Kidney (tissue), 14 donors: ENCODE results near the gene HNRNPC. TPM values are rescaled to one million over a fixed set of nuclear protein-coding genes. Genes with fewer than 3 reads are reported as not detected.

ENCODE experiments used
- DNase-seq, 5 donors: peaks; one replicate each; pipeline ENCODE4 v3.0.0-alpha.2; 2013 to 2020
- FAIRE-seq: peaks from 2 replicates; lab custom pipeline; 2012; peaks lifted over from hg19 to GRCh38; lab: Jason Lieb, UNC
- H3K27ac ChIP-seq, 2 donors: one replicate each; pipeline ENCODE4 v1.7.0; 2013; ENCODE audit warnings: low read depth in 2 of 2, low read length in 2 of 2, inconsistent platforms in 1 of 2
- H3K27me3 ChIP-seq: one replicate; pipeline ENCODE4 v1.7.1; 2013; ENCODE audit warnings: low read length, inconsistent platforms; ENCODE audit not compliant: control insufficient read depth, insufficient read depth
- H3K36me3 ChIP-seq, 3 donors: one replicate each; pipeline versions ENCODE4 v1.7.0 to v1.7.1; 2013; ENCODE audit warnings: low read length in 3 of 3, control low read depth in 1 of 3, inconsistent platforms in 1 of 3; ENCODE audit not compliant: insufficient read depth in 3 of 3, control insufficient read depth in 2 of 3
- H3K4me1 ChIP-seq, 3 donors: one replicate each; pipeline versions ENCODE4 v1.7.0 to v1.7.1; 2013; ENCODE audit warnings: low read length in 3 of 3, inconsistent platforms in 1 of 3, low read depth in 1 of 3; ENCODE audit not compliant: control insufficient read depth in 2 of 3, insufficient read depth in 2 of 3
- H3K4me3 ChIP-seq, 3 donors: one replicate each; pipeline versions ENCODE4 v1.7.0 to v1.8.1; 2013; ENCODE audit warnings: low read length in 3 of 3, control low read depth in 1 of 3, inconsistent platforms in 1 of 3
- H3K9ac ChIP-seq, 3 donors: one replicate each; pipeline versions ENCODE4 v1.7.0 to v1.7.1; 2013; ENCODE audit warnings: low read length in 3 of 3, control low read depth in 1 of 3, inconsistent platforms in 1 of 3
- H3K9me3 ChIP-seq, 3 donors: one replicate each; pipeline versions ENCODE4 v1.7.0 to v1.7.1; 2013; ENCODE audit warnings: low read length in 3 of 3, control low read depth in 1 of 3, inconsistent platforms in 1 of 3; ENCODE audit not compliant: control insufficient read depth in 2 of 3, insufficient read depth in 1 of 3
- CTCF ChIP-seq: IDR thresholded peaks from 3 replicates; pipeline ENCODE4 v1.5.1; 2012; ENCODE audit warnings: mild to moderate bottlenecking, moderate library complexity, borderline replicate concordance; ENCODE audit not compliant: insufficient read depth; ENCODE audit errors: extremely low read depth
- intact Hi-C: fragments of 100-400 bp; cut with DNase I; formaldehyde crosslinking; loops from one replicate; pipeline ENCODE4 v1.11.1; 2022
- polyA plus RNA-seq: library from polyadenylated mRNA; stranded (reverse); fragments of 350-450 nt; fragmentation: Illumina TruSeq; extraction: RNeasy Lipid Tissue Mini Kit (QIAGEN cat#74804); gene quantifications from one replicate; pipeline ENCODE4 v1.2.3, GENCODE V29; 2014; ENCODE audit warnings: low read depth, low replicate concordance; ENCODE audit not compliant: insufficient read depth
- total RNA-seq: library from RNA; stranded (reverse); fragmentation: NEBNext Ultra II Directional; extraction: Animal tissue kit (Norgen Biotek cat#: 25700); gene quantifications from one replicate; pipeline ENCODE4 v1.2.1, GENCODE V29; 2021
- donor health status: control.
- donor health status: control.
- donor health status: control.
- donor health status: control.
- donor health status: control.
- donor health status: DM: yes; HTN: yes; CAD: no.
- donor health status: Normal renal cell carcinoma (clear cell type).

The HNRNPC gene
- total and polyA plus RNA-seq, 2 donors from 2014 or later: 398 to 462 TPM

- H3K27me3 ChIP-seq: no peaks in the 10 kb centered on the region
- peaks cover 6 to 39% (median 33%) of the 10 kb centered on the region in 3 donors for H3K36me3 ChIP-seq
- no peak for DNase-seq
Measured at GRCh38 chr14:21206753-21207684, 62.2 kb downstream of the HNRNPC start.

GRCh38 chr14:21205678-21206581 lies 63.3 kb downstream of the HNRNPC start:
- no peak for FAIRE-seq
- Histone ChIP-seq H3K27ac (no peak overlapping the region), H3K36me3 (peaks cover 2 to 31% (median 26%) of the 10 kb centered on the region in 3 donors)

More at GRCh38 chr14:21206753-21207684, 62.2 kb downstream of the HNRNPC start:
- no peak for TF ChIP-seq CTCF
- FAIRE-seq: no peak
- Histone ChIP-seq H3K9me3 (no peaks in the 10 kb centered on the region), H3K9ac (no peak overlapping the region), H3K27ac (no peak overlapping the region), H3K4me1 (no peaks in the 10 kb centered on the region), H3K4me3 (no peak overlapping the region)
- intact Hi-C loops: no loop called here

GRCh38 chr14:21205026-21205677 lies 64.1 kb downstream of the HNRNPC start:
- intact Hi-C loops: no loop called here
- H3K9ac ChIP-seq: no peak overlapping the region
- TF ChIP-seq CTCF: no peak
- H3K27me3 ChIP-seq: no peaks in the 10 kb centered on the region
- H3K27ac ChIP-seq: no peak overlapping the region
- H3K4me1 ChIP-seq: no peaks in the 10 kb centered on the region
- no peak overlapping the region for H3K4me3 ChIP-seq
- DNase-seq (no peak), FAIRE-seq (no peak)
- peaks cover 2 to 30% (median 25%) of the 10 kb centered on the region in 3 donors for H3K36me3 ChIP-seq
- no peaks in the 10 kb centered on the region for H3K9me3 ChIP-seq

More at GRCh38 chr14:21205678-21206581, 63.3 kb downstream of the HNRNPC start:
- Histone ChIP-seq H3K27me3 (no peaks in the 10 kb centered on the region), H3K4me1 (no peaks in the 10 kb centered on the region), H3K4me3 (no peak overlapping the region), H3K9me3 (no peaks in the 10 kb centered on the region), H3K9ac (no peak overlapping the region)
- no peak for TF ChIP-seq CTCF
- no peak for DNase-seq
- intact Hi-C loops: no loop called here
